HepG2 (cell line): ENCODE results near the gene DPYSL3. TPM values are rescaled to one million over a fixed set of nuclear protein-coding genes. Genes with fewer than 3 reads are reported as not detected.

Source experiments
- ATAC-seq: fragments of 200-7000 bp; cut with Tn5 transposase; 3 replicates; pipeline ENCODE4 v1.9.1; 2020; ENCODE audit warnings: mild to moderate bottlenecking, moderate library complexity
- BruUV-seq: library from RNA; stranded (reverse); fragments of 400-500 nt; replicated peaks from 2 replicates; lab custom pipeline; 2021; lab: Mats Ljungman, UMichigan
- CTCF ChIA-PET: fragments of 300-600 bp; formaldehyde crosslinking; extraction: SDS; loops from one replicate; lab custom pipeline; 2021; ENCODE audit warnings: low total read pairs, inconsistent platforms, low intra/inter-chr PET ratio; lab: Yijun Ruan, JAX
- POLR2A ChIA-PET: fragments of 350-600 bp; sonication (Branson Sonifier 250); formaldehyde crosslinking; loops from one replicate; lab custom pipeline; 2020; ENCODE audit warnings: antibody characterized with exemption, inconsistent platforms; lab: Yijun Ruan, JAX
- DNase-seq: peaks from one replicate; pipeline ENCODE4 v3.0.0-alpha.2; 2015; ENCODE audit warnings: low spot score
- FAIRE-seq: peaks from 3 replicates; lab custom pipeline; 2011; peaks lifted over from hg19 to GRCh38; lab: Jason Lieb, UNC
- H2AFZ ChIP-seq: one replicate; pipeline ENCODE4 v1.6.1; 2011; ENCODE audit warnings: low read length, inconsistent platforms
- H3K27ac ChIP-seq: fragments of 300-600 bp; 3 replicates; pipeline ENCODE4 v1.8.0; 2011; ENCODE audit warnings: mixed run types, mild to moderate bottlenecking, mixed read lengths, low read length, inconsistent platforms; ENCODE audit not compliant: insufficient read depth; ENCODE audit errors: extremely low read length
- H3K27me3 ChIP-seq, 2 experiments: fragments of 200-600 bp in 1 of 2; 2 replicates in 1 of 2; 3 replicates in 1 of 2; pipeline versions ENCODE4 v1.6.0 to v1.8.0; 2011; ENCODE audit warnings: low read length in 2 of 2, mild to moderate bottlenecking in 2 of 2, moderate library complexity in 2 of 2, inconsistent platforms in 1 of 2; ENCODE audit not compliant: insufficient read depth in 2 of 2, control insufficient read depth in 1 of 2
- H3K36me3 ChIP-seq, 2 experiments: fragments of 200-600 bp in 1 of 2; replicated peaks in 1 of 2; 2 replicates in 1 of 2; 3 replicates in 1 of 2; pipeline versions ENCODE4 v1.5.1 to v1.8.0; 2011; ENCODE audit warnings: low read length in 2 of 2, inconsistent platforms in 1 of 2; ENCODE audit not compliant: insufficient read depth in 2 of 2, control insufficient read depth in 1 of 2
- H3K4me1 ChIP-seq: 2 replicates; pipeline ENCODE4 v1.5.1; 2012; ENCODE audit warnings: low read length, inconsistent platforms; ENCODE audit not compliant: insufficient read depth
- H3K4me2 ChIP-seq: 2 replicates; pipeline ENCODE4 v1.6.0; 2011; ENCODE audit warnings: low read depth, low read length, inconsistent platforms
- H3K4me3 ChIP-seq, 3 experiments: fragments of 200-600 bp in 1 of 3; sonication (generic), shearing (Covaris generic) in 1 of 3; replicated peaks in 1 of 3; 2 replicates each; pipeline ENCODE4 v1.5.1; 2011 to 2016; ENCODE audit warnings: low read length in 3 of 3, inconsistent platforms in 2 of 3, low read depth in 2 of 3, mild to moderate bottlenecking in 2 of 3, control low read depth in 1 of 3, mixed read lengths in 1 of 3; ENCODE audit not compliant: insufficient read depth in 1 of 3
- H3K79me2 ChIP-seq: one replicate; pipeline ENCODE4 v1.6.1; 2011; ENCODE audit warnings: low read length, inconsistent platforms; ENCODE audit not compliant: insufficient read depth
- H3K9ac ChIP-seq: 2 replicates; pipeline ENCODE4 v1.6.0; 2011; ENCODE audit warnings: mild to moderate bottlenecking, low read depth, low read length, inconsistent platforms; ENCODE audit not compliant: insufficient read depth
- H3K9me3 ChIP-seq: 2 replicates; pipeline ENCODE4 v1.5.1; 2012; ENCODE audit warnings: mild to moderate bottlenecking, low read length
- H4K20me1 ChIP-seq: 2 replicates; pipeline ENCODE4 v1.6.0; 2011; ENCODE audit warnings: inconsistent platforms, mild to moderate bottlenecking, low read length, moderate library complexity; ENCODE audit not compliant: insufficient read depth
- HMGA1 ChIP-seq: sonication (generic); formaldehyde crosslinking; conservative IDR thresholded peaks from 2 replicates; pipeline ENCODE4 v1.4.0; 2020; ENCODE audit warnings: missing genetic modification reagents
- NCOA5 ChIP-seq: sonication (generic); formaldehyde crosslinking; IDR thresholded peaks from 2 replicates; pipeline ENCODE4 v1.4.0; 2020; ENCODE audit warnings: missing genetic modification reagents
- NR1H2 ChIP-seq: sonication (generic); formaldehyde crosslinking; IDR thresholded peaks from 2 replicates; pipeline ENCODE4 v1.8.1; 2022; ENCODE audit warnings: low read depth, missing genetic modification reagents, borderline replicate concordance
- PHB2 ChIP-seq: fragments of 450-650 bp; IDR thresholded peaks from 2 replicates; pipeline ENCODE4 v1.6.1; 2018; ENCODE audit not compliant: partially characterized antibody
- RBM39 ChIP-seq: fragments of 200-400 bp; formaldehyde crosslinking; IDR thresholded peaks from one replicate; pipeline ENCODE4 v1.6.1; 2018; ENCODE audit warnings: antibody characterized with exemption, mild to moderate bottlenecking, low read depth, low read length; ENCODE audit not compliant: poor library complexity, severe bottlenecking
- SMAD3 ChIP-seq: sonication (generic); formaldehyde crosslinking; IDR thresholded peaks from 2 replicates; pipeline ENCODE4 v1.4.0; 2020; ENCODE audit warnings: missing genetic modification reagents
- SNAPC2 ChIP-seq: sonication (generic); formaldehyde crosslinking; IDR thresholded peaks from 2 replicates; pipeline ENCODE4 v1.8.1; 2022; ENCODE audit warnings: mild to moderate bottlenecking, missing genetic modification reagents
- SPEN ChIP-seq: sonication (generic); formaldehyde crosslinking; IDR thresholded peaks from 2 replicates; pipeline ENCODE4 v1.5.1; 2020; ENCODE audit warnings: low read depth, mild to moderate bottlenecking, missing genetic modification reagents
- TCF7L2 ChIP-seq: IDR thresholded peaks from 2 replicates; pipeline ENCODE4 v1.6.1; 2011; ENCODE audit warnings: mild to moderate bottlenecking, low read depth, low read length, moderate library complexity
- WGBS: methylation state at CpG from one replicate; pipeline ENCODE4 v1.1.6; 2017; ENCODE audit warnings: low lambda C conversion rate; 5-methylcytosine and 5-hydroxymethylcytosine counted together
- in situ Hi-C: cut with HindIII; loops from 2 replicates; pipeline ENCODE4 v1.10.0; 2017; ENCODE audit warnings: low pct_unique_long_range_greater_than_20kb; ENCODE audit not compliant: extremely low pct_ligation_motif_present
- intact Hi-C: fragments of 100-400 bp; cut with micrococcal nuclease; formaldehyde crosslinking; loops from one replicate; pipeline ENCODE4 v1.10.0; 2022; ENCODE audit not compliant: unreplicated experiment
- polyA plus RNA-seq, 8 experiments: library from polyadenylated mRNA; depleted of rRNA in 3 of 8; stranded (reverse) in 7 of 8; unstranded in 1 of 8; fragments of >200 nt; fragmentation: Illumina TruSeq in 4 of 8; extraction: Trizol in 4 of 8; gene quantifications; 2 replicates each; pipeline versions ENCODE4 v1.2.1 to v1.2.3, GENCODE V29; 2011 to 2016; ENCODE audit warnings: low read depth in 4 of 8, missing spikeins in 1 of 8, mixed read lengths in 1 of 8; ENCODE audit not compliant: insufficient read depth in 1 of 8
- total RNA-seq, 5 experiments: library from RNA; depleted of rRNA; stranded (reverse); fragments of >200 nt; fragmentation: Illumina TruSeq; extraction: Trizol; gene quantifications; 2 replicates each; pipeline ENCODE4 v1.2.3, GENCODE V29; 2016; ENCODE audit warnings: low read depth in 1 of 5
- TF ChIP-seq, protein P1 (sequence below): sonication (generic); formaldehyde crosslinking; IDR thresholded peaks from 2 replicates; pipeline ENCODE4 v1.4.0; 2020; ENCODE audit warnings: missing genetic modification reagents, borderline replicate concordance
- TF ChIP-seq, protein P2 (sequence below): sonication (generic); formaldehyde crosslinking; IDR thresholded peaks from 2 replicates; pipeline ENCODE4 v1.5.1; 2020; ENCODE audit warnings: missing genetic modification reagents, mild to moderate bottlenecking, borderline replicate concordance
- TF ChIP-seq, protein P3 (sequence below): sonication (generic); formaldehyde crosslinking; IDR thresholded peaks from 2 replicates; pipeline ENCODE4 v1.8.1; 2023; ENCODE audit warnings: mild to moderate bottlenecking, inconsistent platforms, moderate library complexity, missing genetic modification reagents, borderline replicate concordance
- TF ChIP-seq, protein P4 (sequence below): sonication (generic); formaldehyde crosslinking; IDR thresholded peaks from 2 replicates; pipeline ENCODE4 v1.4.0; 2020; ENCODE audit warnings: mild to moderate bottlenecking, missing genetic modification reagents
- TF ChIP-seq, protein P5 (sequence below): sonication (generic); formaldehyde crosslinking; IDR thresholded peaks from 2 replicates; pipeline ENCODE4 v1.5.0; 2020; ENCODE audit warnings: missing genetic modification reagents, mild to moderate bottlenecking, borderline replicate concordance
- TF ChIP-seq, protein P6 (sequence below): sonication (generic); formaldehyde crosslinking; IDR thresholded peaks from 2 replicates; pipeline ENCODE4 v1.8.1; 2023; ENCODE audit warnings: missing genetic modification reagents, mild to moderate bottlenecking, borderline replicate concordance

Gene DPYSL3
- total and polyA plus RNA-seq, 2 of the 13 experiments (the other 11 are each of a cell fraction or from before 2014, with no cell fraction given), result 0.08 to 0.15 TPM

DNA sequence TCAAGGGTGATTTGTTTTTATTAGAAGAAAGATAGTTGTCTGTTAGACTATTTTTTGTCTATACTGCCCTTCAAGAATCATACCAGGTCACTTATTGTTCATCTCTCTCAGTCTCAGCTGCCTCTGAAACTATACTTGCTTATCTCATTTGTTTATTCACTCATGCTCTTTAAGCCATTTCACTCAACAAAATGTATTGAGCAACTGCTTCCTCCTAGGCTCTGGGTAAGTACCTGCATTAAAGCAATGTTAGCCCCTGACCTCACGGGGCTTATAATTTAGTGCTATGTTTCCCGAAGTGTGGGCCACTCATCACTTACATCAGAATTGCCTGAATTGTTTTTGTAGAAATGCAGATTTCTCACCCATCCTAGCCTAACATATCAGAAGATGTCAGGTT lies 100.9 kb downstream of the DPYSL3 start:
- no peak overlapping the region for H3K4me2 ChIP-seq
- in situ Hi-C loops, result no loop called here
- TF ChIP-seq SMAD3 (CRISPR knock-in tag) (no peak), PHB2 (no peak), TCF7L2 (no peak), SNAPC2 (CRISPR knock-in tag) (no peak), RBM39 (no peak), HMGA1 (no peak), SPEN (CRISPR knock-in tag) (no peak), NR1H2 (CRISPR knock-in tag) (no peak), NCOA5 (CRISPR knock-in tag) (no peak)
- TF ChIP-seq, protein P1, sequence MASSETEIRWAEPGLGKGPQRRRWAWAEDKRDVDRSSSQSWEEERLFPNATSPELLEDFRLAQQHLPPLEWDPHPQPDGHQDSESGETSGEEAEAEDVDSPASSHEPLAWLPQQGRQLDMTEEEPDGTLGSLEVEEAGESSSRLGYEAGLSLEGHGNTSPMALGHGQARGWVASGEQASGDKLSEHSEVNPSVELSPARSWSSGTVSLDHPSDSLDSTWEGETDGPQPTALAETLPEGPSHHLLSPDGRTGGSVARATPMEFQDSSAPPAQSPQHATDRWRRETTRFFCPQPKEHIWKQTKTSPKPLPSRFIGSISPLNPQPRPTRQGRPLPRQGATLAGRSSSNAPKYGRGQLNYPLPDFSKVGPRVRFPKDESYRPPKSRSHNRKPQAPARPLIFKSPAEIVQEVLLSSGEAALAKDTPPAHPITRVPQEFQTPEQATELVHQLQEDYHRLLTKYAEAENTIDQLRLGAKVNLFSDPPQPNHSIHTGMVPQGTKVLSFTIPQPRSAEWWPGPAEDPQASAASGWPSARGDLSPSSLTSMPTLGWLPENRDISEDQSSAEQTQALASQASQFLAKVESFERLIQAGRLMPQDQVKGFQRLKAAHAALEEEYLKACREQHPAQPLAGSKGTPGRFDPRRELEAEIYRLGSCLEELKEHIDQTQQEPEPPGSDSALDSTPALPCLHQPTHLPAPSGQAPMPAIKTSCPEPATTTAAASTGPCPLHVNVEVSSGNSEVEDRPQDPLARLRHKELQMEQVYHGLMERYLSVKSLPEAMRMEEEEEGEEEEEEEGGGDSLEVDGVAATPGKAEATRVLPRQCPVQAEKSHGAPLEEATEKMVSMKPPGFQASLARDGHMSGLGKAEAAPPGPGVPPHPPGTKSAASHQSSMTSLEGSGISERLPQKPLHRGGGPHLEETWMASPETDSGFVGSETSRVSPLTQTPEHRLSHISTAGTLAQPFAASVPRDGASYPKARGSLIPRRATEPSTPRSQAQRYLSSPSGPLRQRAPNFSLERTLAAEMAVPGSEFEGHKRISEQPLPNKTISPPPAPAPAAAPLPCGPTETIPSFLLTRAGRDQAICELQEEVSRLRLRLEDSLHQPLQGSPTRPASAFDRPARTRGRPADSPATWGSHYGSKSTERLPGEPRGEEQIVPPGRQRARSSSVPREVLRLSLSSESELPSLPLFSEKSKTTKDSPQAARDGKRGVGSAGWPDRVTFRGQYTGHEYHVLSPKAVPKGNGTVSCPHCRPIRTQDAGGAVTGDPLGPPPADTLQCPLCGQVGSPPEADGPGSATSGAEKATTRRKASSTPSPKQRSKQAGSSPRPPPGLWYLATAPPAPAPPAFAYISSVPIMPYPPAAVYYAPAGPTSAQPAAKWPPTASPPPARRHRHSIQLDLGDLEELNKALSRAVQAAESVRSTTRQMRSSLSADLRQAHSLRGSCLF (CRISPR knock-in tag), result no peak
- TF ChIP-seq, protein P2, sequence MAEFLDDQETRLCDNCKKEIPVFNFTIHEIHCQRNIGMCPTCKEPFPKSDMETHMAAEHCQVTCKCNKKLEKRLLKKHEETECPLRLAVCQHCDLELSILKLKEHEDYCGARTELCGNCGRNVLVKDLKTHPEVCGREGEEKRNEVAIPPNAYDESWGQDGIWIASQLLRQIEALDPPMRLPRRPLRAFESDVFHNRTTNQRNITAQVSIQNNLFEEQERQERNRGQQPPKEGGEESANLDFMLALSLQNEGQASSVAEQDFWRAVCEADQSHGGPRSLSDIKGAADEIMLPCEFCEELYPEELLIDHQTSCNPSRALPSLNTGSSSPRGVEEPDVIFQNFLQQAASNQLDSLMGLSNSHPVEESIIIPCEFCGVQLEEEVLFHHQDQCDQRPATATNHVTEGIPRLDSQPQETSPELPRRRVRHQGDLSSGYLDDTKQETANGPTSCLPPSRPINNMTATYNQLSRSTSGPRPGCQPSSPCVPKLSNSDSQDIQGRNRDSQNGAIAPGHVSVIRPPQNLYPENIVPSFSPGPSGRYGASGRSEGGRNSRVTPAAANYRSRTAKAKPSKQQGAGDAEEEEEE, result no peak
- TF ChIP-seq, protein P3, sequence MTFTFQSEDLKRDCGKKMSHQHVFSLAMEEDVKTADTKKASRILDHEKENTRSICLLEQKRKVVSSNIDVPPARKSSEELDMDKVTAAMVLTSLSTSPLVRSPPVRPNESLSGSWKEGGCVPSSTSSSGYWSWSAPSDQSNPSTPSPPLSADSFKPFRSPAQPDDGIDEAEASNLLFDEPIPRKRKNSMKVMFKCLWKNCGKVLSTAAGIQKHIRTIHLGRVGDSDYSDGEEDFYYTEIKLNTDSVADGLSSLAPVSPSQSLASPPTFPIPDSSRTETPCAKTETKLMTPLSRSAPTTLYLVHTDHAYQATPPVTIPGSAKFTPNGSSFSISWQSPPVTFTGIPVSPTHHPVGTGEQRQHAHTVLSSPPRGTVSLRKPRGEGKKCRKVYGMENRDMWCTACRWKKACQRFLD (CRISPR knock-in tag), result no peak
- TF ChIP-seq, protein P4, sequence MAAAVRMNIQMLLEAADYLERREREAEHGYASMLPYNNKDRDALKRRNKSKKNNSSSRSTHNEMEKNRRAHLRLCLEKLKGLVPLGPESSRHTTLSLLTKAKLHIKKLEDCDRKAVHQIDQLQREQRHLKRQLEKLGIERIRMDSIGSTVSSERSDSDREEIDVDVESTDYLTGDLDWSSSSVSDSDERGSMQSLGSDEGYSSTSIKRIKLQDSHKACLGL (CRISPR knock-in tag), result no peak
- TF ChIP-seq, protein P5, sequence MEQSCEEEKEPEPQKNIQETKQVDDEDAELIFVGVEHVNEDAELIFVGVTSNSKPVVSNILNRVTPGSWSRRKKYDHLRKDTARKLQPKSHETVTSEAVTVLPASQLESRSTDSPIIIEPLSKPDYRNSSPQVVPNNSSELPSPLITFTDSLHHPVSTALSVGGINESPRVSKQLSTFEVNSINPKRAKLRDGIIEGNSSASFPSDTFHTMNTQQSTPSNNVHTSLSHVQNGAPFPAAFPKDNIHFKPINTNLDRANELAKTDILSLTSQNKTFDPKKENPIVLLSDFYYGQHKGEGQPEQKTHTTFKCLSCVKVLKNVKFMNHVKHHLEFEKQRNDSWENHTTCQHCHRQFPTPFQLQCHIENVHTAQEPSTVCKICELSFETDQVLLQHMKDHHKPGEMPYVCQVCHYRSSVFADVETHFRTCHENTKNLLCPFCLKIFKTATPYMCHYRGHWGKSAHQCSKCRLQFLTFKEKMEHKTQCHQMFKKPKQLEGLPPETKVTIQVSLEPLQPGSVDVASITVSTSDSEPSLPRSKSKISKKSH, result no peak
- TF ChIP-seq, protein P6, sequence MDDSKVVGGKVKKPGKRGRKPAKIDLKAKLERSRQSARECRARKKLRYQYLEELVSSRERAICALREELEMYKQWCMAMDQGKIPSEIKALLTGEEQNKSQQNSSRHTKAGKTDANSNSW, result no peak

More for the DNA sequence above, 100.9 kb downstream of the DPYSL3 start:
- no peak overlapping the region for H3K27ac ChIP-seq
- ChIA-PET POLR2A (no interaction called here), CTCF (no interaction called here)
- ATAC-seq, result no peak
- no peaks in the 10 kb centered on the region for H3K4me1 ChIP-seq
- no peaks in the 10 kb centered on the region for H3K79me2 ChIP-seq
- H4K20me1 ChIP-seq, result no peaks in the 10 kb centered on the region
- intact Hi-C loops, result no loop called here
- no peak overlapping the region for H3K4me3 ChIP-seq
- BruUV-seq, result no TSS peak
- no peak overlapping the region for H3K9ac ChIP-seq
- FAIRE-seq, result no peak
- H2AFZ ChIP-seq, result no peak overlapping the region
- WGBS, result 60% methylated on average over 2 of the region's 2 CpGs
- DNase-seq, result no peak
- no peaks in the 10 kb centered on the region for H3K27me3 ChIP-seq
- H3K36me3 ChIP-seq, result no peaks in the 10 kb centered on the region
- H3K9me3 ChIP-seq, result no peaks in the 10 kb centered on the region
